ENCODE measurements around the gene ZNF821.
"Not testable (repeated sequence)": the region's sequence is repeated elsewhere in the genome, so short reads cannot be mapped to it uniquely, and the experiment has no call there.

Gene ZNF821

DNA sequence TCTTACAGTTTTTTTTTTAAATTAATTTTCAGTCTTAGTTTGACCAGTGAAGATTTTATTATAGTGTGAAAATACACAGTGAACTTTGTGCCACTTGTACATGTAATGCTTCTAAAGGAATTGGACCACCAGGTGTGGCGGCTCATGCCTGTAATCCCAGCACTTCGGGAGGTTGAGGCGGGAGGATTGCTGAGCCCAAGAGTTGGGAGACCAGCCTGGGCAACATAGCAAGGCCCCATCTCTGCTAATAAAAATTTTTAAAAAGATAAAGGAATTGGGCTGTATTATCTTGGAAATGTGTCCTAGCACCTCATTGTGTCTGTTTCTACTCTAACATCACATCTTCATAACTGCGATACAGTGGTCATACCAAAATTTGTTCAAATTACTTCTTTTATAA is 15.2 kb upstream of the ZNF821 start:
- DNase-seq: no peak

DNA sequence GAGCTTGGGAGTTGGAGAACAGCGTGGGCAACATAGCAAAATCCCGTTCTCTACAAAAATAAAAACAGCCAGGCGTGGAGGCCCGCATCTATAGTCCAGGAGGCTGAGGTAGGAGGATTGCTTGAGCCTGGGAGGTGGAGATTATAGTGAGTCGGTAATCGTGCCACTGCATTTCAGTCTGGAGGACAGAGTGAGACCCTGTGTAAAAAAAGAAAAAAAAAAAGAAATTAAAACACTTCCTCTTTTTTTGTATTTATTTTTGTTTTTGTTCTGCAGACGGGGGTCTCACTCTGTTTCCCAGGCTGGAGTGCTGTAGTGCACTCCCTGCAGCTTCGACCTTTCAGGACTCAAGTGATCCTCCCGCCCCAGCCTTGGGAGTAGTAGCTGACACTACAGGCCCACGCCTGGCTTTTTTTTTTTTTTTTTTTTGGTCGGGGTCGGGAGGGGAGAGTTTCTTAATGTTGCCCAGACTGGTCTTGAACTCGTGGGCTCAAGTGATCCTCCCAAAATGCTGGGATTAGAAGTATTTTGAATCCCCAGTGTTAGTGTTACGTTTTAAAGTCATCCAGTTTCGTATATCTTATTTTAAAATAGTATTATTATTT is 12.9 kb upstream of the ZNF821 start:
- DNase-seq: no peak

DNA sequence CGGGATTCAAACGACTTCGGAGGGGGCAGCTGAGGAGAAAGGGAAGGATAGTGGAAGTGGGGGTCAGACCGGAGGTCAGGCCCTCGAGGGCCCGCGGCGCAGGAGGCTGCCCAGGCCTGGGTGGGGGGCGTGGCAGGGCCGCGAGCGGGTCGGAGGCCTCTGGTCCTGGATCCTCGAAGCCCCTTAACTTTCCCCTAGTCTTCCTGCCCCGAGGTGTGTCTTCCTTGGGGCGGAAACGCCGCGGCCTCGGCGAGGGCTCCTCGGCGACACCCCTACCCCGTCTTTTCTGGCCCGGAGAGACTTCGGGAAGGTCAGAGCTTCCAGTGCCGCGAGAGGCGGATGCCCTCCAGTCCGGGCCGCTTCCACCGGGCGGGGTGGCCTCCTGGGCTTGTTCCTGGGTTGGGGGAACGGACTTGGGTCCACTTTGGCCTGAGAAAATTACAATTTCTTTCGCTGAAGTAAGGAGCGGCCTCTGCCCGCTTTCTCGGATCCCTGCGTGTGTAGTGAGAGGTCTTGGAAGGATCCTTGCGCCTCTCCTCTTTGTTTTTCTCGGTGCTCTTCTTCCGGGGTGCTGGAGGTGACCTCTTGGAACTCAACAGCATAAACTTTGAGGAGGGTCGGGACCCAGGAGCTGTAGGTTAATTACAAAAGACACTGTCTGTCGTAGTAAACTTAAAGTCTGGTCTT is 11.8 kb upstream of the ZNF821 start:
- DNase-seq: peak; percentile 51

DNA sequence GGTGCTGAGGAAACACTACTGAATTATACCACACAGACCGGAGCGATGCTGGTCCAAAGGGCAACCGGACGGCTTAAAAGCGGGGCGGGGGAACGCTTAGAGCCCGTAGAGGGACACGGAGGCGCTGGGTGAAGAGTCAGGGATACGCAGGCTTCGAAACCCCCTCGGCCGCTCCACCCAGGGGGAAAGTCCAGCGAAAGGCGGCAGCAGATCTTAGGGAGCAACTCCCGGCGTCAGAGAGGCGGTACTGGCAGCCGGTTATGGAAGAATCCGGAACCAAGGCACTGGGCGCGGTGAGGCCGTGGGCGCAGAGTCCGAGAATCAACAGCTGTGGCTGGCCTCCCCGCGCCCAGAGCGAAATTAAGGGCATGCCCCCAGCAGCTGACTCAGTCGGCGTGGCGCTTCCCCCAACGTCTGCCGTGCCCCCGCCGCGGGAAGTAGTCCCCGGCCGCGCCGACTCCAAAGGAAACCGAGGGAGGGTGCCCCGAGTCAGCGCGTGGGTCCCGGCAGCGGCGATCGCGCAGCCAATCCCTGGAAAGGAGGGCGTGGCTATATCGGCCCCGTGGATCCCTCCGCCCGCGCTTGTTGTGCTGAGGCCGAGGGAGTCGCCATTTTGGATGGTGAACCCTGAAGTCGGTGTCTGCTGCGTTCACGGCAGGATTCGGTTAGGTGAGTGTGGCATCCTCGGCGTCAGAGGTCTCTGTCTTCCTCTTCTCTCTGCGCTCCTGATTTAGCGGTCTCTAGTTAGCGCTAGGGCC is 11.1 kb upstream of the ZNF821 start, which contains the start of gene IST1:
Gene IST1 (plus strand): TSS at position 611 of the 758 bp plus-strand sequence. CDS start 20,110 bp downstream, outside the sequence.
- peak; percentile 100 for DNase-seq

DNA sequence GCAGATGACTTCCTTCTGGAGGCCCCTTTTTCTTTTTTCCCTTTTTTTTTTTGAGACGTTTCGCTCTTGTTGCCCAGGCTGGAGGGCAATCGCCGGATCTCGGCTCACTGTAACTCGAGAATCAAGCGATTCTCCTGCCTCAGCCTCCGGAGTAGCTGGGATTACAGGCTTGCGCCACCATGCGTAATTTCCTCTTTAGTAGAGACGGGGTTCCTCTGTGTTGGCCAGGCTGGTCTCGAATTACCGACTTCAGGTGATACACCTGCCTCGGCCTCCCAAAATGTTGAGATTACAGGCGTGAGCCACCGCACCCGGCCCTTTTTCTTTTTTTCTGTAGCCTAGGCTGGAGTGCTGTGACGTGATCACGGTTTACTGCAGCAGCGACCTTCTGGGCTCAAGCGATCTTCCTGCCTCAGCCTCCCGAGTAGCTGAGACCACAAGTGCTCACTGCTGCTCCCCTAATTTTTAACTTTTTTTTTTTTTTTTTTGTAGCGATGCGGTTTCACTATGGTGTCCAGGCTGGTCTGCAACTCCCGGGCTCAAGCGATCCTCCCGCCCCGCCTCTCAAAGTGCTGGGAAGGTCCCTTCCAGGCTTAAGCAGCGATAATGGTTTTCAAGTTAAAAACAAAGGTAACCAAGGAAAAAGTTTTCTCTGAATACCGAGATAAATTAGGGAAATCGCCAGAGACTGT is 10.4 kb upstream of the ZNF821 start:
- DNase-seq: peak; percentile 83

DNA sequence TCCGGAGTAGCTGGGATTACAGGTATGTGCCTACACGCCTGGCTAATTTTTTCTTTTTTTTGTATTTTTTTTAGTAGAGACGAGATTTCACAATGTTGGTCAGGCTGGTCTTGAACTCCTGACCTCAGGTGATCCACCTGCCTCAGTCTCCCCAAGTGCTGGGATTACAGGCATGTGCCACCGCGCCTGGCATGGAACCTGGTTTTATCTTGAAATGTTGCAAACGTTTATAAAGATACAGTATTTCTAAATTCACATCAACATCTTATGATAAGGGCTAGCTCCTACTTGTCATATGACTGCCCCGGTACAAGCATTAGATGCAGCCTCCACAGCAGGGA is 9.9 kb upstream of the ZNF821 start:
- no peak for DNase-seq

DNA sequence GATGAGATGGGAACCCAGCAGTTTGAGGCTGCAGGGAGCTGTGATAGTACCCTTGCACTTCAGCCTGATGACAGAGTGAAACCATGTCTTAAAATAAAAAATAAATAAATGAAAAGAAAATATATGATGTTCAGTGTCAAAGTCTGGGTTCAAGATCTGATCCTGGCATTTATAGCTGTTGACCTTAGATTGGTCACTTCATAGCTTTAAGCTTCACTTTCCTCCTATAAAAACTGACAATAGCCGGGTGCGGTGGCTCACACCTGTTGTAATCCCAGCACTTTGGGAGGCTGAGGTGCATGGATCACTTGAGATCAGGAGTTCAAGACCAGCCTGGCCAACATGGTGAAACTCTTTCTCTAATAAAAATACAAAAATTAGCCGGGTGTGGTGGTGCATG is 5.2 kb upstream of the ZNF821 start:
- DNase-seq: no peak

DNA sequence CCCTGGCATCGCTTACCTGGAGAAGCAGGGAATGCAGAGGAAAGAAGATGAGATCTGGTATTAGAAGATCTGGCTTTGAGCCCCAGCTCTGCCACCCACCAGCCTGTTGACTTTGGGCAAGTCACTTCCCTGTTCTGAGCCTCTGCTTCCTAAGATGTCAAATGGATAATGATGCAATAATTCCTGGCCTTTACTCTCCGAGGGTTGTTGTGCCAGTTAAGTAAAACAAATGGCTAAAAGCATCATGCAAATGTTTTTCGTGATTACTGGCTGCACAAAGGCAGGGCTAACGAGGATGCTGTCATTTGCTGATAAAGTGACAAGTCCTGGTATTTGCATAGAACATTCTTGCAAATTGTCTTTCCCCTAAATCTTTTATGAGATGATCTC is 1.3 kb upstream of the ZNF821 start:
- no peak for DNase-seq

DNA sequence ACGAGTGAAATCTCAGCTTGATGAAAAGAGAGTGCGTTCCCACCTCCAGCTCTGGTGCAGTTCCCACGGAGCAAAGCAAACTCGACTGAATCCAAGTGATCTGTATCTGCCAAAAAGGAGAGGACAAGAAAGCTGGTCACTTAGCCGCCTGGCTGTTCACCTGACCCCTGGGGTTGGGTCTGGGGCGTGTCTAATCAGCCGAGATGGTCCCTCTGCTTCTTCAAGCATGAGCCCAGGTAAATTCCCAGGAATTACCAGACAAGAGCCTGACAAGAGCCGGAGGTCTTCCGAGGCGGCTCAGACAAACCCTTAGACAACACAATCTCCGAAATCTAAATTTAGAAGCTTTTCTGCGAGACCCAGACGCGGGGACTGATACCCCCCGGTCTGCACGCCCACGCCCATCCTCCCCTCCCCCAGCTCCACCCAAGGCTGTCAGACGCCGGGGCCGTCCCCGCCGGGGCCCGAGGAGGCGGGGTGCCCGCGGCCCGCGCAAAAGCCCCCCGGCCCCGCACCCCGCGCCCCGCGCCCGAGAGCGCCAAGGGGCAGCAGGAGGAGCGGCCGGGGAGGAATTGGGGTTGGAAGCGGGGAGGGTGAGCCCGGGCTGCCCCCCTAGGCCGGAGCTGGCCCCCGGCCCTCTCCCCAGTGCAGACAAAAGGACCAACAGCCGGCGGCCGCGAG is 674 bp downstream of the ZNF821 start:
- peak; percentile 41 for DNase-seq

DNA sequence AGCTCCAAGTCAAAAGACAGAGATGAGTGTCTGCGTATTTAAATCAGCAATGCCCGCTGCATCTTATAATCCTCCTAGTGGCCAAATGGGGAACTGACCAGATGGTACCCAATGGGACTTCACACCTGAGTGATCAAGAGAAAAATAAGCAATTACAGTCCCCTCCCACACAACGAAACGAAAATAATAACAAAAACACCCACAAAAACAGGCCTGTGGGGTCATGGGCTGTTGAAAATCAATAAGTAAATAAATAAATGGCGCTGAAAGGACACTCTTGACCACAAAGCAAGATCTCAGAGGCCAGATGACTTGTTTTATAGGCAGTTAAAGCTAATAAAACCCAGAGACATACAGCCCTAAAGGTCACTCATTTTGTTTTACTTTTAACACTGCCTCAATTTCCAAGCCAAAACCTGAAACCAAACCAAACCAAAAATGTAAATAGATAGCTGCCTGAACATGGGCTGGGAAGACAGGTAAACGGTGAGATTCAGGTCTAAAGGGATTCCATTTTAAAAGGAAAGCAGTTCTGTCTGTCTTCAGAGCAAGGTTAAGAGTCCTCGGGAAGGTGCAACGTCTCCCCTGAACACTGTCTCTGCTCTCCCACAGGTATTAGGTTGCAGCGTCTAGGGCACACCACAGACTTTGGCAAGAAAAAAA is 1.3 kb downstream of the ZNF821 start:
- DNase-seq: peak; percentile 92

DNA sequence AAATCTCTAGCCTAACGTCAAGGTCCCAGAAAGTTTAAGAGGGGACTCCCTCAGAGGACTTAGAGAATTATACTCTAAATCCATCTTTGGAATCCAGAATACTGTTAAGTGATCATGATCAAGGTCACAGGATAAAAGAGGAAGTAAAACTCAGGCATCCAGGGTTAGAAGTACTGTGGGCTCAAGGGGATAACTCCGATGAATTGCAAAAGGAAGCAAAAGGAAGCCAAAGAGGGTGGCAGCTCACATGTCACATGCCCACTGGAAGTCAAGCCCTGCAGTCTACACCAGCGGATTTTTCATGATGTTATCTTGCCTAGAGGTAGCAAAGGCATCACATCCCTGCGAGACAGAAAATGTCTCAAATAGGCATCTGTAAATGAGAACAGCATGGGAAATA is 3.8 kb downstream of the ZNF821 start:
- DNase-seq: peak; percentile 31

DNA sequence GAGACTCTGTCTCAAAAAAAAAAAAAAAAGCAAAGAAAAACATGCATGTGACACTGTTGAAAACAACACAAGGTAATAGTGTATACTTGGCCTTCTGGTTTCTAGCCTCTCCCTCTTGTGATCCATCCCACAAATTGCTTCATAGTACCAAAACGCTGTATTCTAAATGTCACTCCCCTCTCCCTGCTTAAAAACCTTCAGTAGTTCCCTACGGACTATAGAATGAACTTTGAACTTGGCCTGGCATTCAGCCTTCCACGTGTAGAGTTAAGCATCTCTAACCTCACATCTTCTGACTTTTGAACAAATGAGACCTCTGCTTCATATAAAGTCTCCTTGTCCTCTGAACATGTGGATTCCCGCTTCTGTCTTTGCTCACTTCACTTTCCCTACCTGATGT is 5.1 kb downstream of the ZNF821 start:
- no peak for DNase-seq

DNA sequence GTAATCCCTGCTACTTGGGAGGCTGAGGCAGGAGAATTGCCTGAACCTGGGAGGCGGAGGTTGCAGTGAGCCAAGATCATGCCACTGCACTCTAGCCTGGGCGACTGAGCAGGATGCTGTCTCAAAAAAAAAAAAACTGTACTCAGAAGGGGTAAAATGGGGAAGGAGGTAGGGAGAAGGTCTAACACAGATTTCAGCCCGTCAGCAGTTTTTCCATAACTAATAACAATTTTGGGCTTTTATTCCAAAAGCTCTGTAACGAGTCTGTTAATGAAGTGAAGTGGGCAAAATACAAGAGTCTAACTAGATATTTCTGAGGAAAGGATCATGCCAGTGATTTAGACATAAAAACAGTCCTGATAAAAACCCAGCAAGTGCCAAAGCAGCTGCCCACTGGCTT is 10.8 kb downstream of the ZNF821 start:
- no peak for DNase-seq

DNA sequence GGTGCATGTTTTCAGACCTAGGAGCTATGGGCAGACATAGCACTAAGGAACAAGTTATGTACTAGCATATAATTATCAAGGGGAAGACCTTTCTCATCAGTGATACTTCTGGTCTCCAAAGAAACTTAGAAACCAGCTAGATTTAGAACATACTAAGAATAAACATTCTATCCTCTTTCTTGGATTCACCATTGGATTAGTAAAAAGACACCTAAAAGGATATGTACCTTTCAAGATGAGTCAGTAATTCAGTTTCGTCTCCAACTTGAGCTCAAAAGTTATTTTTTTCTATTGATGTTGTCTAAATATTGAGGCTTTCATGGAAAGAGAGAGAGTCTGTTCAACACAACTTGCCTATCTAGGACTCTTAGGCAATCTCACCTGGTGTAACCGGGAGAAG is 13.2 kb downstream of the ZNF821 start:
- DNase-seq: no peak

DNA sequence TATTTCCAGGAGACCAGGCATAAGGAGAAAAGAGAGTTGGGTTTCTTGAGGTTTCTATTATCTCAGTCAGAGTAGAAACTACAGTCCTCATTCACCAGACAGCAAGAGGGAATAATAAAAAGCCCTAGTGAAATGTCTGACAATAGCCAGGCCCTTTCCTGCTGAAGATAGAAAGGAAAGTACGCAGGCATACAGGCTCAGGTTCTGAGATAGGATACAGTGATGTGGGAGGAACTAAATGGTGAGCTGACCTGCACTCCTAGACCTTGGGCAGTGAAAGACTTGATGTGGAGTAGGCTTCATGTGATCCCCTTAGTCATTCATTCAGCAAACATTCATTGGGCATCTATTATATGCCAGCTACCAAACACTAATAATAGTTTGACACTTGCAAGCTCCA is 14.9 kb downstream of the ZNF821 start:
- DNase-seq: no peak

DNA sequence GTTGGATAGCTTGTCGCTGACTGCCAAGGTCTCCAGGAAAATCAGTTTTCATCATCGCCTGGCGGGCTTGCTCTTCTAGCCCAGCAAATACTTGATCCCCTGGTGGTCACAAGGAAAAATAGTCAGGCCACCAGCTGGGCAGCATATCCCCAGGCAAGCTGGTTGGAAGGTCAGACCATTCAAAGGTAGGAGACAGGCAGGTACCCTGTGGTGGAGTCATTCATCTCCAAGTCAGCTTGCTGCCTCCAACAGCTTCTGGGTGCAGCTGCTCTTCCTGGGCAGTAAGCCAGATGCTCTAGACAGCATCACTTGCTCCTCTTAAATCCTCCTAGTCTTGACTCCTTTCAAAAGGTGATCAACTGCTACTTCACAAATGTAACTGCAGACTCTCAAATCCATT is 16.0 kb downstream of the ZNF821 start:
- peak; percentile 59 for DNase-seq

DNA sequence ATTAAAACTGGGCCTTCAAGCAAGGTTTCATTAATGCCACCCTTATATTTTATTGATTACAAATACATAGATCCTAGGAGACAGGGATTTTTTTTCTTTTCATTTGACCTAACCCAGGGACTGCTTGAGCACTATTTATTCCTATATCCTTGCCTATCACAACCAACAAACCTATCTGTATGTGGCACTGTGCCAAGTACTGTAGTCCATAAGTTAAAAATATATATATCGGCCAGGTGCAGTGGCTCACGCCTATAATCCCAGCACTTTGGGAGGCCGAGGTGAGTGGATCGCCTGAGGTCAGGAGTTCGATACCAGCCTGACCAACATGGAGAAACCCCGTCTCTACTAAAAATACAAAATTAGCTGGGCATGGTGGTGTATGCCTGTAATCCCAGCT is 16.8 kb downstream of the ZNF821 start:
- DNase-seq: not testable (repeated sequence)

DNA sequence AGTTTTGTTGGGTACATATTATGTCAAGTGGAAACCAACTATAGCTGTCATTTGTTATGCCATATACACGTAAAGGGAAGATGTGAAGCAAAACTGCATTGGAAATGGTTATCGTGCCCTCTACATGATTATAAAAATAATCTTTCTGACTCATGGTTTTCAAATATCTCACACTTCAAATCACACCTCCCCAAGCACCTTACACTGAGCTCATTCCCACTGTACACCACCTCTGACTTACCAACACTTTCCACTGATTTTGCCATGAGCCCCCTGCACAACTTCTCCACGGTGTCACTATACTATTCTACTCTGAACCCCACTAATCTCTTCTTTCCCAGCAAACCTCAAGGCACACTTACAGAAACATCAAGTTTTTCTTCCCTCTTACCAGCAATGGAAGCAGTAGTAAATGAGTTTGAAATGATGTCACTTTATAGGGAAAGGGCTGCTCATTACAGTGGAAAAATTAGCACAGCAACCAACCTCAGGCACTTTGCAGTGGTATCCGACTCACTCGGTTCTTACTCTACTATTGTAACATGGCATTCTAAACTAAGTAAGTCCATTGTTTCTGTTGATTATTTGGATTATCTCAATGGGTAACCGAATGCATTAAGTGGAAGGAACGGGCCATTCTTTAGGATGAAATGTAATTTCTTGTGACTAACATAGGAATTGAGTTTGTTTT is 18.7 kb downstream of the ZNF821 start:
- DNase-seq: no peak

DNA sequence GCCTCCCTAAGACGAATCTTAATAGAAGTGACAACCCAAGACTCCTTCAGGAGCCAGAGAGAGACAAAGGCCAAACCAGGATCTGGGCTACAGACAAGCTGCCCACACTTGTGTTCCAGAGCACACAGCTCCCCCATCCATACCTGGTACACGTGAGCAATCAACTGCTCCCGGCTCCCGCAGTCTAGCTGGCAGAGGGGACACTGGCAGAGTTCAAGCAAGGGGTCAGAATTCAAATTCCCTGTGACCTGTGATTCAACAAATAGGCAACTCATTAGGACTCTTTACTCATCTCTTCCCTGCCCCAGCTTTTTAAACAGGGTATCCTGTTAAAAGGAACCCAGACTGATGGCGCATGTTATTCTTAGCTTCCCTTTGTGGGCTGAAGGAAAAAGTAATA is 20.0 kb downstream of the ZNF821 start:
- DNase-seq: no peak

DNA sequence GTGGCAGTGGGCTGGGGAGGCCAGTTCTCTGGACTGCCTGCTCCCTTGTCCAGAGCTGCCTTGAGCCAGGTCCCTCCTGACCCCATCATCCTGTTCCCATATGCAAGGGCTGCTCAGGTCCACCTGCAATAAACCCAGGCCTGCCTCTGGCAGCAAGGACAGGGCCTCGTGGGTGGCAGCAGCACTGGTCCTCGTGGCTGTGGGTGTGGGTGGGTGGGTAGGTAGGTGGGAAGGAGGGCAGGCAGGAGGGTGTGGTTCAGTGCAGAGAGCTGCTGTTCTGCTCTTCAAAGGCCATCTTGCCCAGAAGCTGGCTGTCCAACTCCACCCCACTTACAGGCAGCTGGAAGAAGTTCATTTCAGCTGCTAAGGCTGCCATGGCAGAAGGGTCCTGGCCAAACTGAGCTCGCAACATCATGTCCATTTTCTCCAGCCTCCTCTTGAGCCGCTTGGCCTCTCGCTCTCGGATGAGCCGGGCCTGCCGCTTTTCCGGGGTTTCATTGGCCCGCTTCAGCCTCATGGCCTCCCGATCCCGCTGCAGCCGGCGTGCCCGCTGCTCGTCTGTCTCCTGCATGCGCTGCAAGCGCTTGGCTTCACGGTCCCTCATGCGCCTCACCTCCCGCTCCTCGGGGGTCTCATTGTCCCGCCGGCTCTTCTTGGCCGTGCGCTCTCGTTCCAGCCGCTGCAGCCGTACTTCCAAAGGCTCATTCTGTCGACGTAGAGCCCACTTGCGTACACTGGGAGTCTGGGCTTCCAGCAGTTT is 24.0 kb downstream of the ZNF821 start:
- DNase-seq: no peak

All from RPMI8226 (cell line).